ENCODE measurements around the gene GAST.
"Not testable (repeated sequence)": the region's sequence is repeated elsewhere in the genome, so short reads cannot be mapped to it uniquely, and the experiment has no call there.

The GAST gene

GRCh38 chr17:41683441-41684007 is 28.6 kb upstream of the GAST start:
- DNase-seq (ENCODE audit: low read depth in 3 of 3), result no peak

- DNase-seq (ENCODE audit: low read depth in 3 of 3), result no peak
These were observed 28.1 kb upstream of the GAST start for GRCh38 chr17:41684035-41684434.

GRCh38 chr17:41685753-41686152 is 26.4 kb upstream of the GAST start:
- not testable (repeated sequence) for DNase-seq (ENCODE audit: low read depth in 3 of 3)

- DNase-seq (ENCODE audit: low read depth in 3 of 3), result no peak
These were observed 25.9 kb upstream of the GAST start for GRCh38 chr17:41686281-41686680.

- DNase-seq (ENCODE audit: low read depth in 3 of 3), result peak in 1 of 3 experiments; percentile 53
These were observed 24.1 kb upstream of the GAST start for GRCh38 chr17:41687828-41688640.

- peak; percentile 100 for DNase-seq (ENCODE audit: low read depth in 3 of 3)
These were observed 23.3 kb upstream of the GAST start, which contains the start of gene EIF1 for GRCh38 chr17:41688641-41689496. Gene EIF1 (plus strand): TSS chr17:41688885. CDS start chr17:41689039, 154 bp downstream.

- peak in 1 of 3 experiments; percentile 62 for DNase-seq (ENCODE audit: low read depth in 3 of 3)
These were observed 22.4 kb upstream of the GAST start for GRCh38 chr17:41689497-41690299.

- DNase-seq (ENCODE audit: low read depth in 3 of 3), result no peak
These were observed 21.6 kb upstream of the GAST start for GRCh38 chr17:41690497-41690896.

- no peak for DNase-seq (ENCODE audit: low read depth in 3 of 3)
These were observed 20.9 kb upstream of the GAST start for GRCh38 chr17:41691031-41691777.

GRCh38 chr17:41692722-41693521 is 19.2 kb upstream of the GAST start:
- peak in 1 of 3 experiments; percentile 18 for DNase-seq (ENCODE audit: low read depth in 3 of 3)

- DNase-seq (ENCODE audit: low read depth in 3 of 3), result no peak
These were observed 16.9 kb upstream of the GAST start for GRCh38 chr17:41695134-41695661.

- peak; percentile 56 to 66 (median 59) for DNase-seq (ENCODE audit: low read depth in 3 of 3)
These were observed 16.0 kb upstream of the GAST start for GRCh38 chr17:41695954-41696757.

- DNase-seq (ENCODE audit: low read depth in 3 of 3), result no peak
These were observed 14.8 kb upstream of the GAST start for GRCh38 chr17:41697122-41697962.

GRCh38 chr17:41700843-41701242 is 11.3 kb upstream of the GAST start:
- DNase-seq (ENCODE audit: low read depth in 3 of 3), result not testable (repeated sequence)

- DNase-seq (ENCODE audit: low read depth in 3 of 3), result no peak
These were observed 9.4 kb upstream of the GAST start for GRCh38 chr17:41702712-41703111.

GRCh38 chr17:41705271-41705991 is 6.7 kb upstream of the GAST start:
- no peak for DNase-seq (ENCODE audit: low read depth in 3 of 3)

Measured in stimulated activated CD4-positive, alpha-beta T cell treated with anti-CD3 and anti-CD28 coated beads, TNF-alpha, amount 100 ng/mL, for 24 hours (primary cell).